SH-SY5Y (cell line): ENCODE data around the gene CEBPG.

ENCODE experiments used
- GATA2 ChIP-seq: IDR thresholded peaks from 2 replicates; pipeline ENCODE4 v1.6.1; 2011; ENCODE audit warnings: mild to moderate bottlenecking, low read depth, low read length
- GATA3 ChIP-seq: IDR thresholded peaks from 2 replicates; pipeline ENCODE4 v1.6.1; 2011; ENCODE audit warnings: low read depth, mild to moderate bottlenecking, low read length, moderate library complexity

GRCh38 chr19:33333151-33333550, 40.4 kb upstream of the CEBPG start:
- TF ChIP-seq GATA2 (no peak), GATA3 (no peak)
